GM18519 (cell line): ENCODE measurements around the gene TRIM42.

Experiments
- ATAC-seq: cut with Tn5 transposase; IDR thresholded peaks from one replicate; pipeline ENCODE4 v1.9.1; 2021; ENCODE audit warnings: mild to moderate bottlenecking, moderate library complexity; ENCODE audit not compliant: unreplicated experiment, low FRiP score

Gene TRIM42

DNA sequence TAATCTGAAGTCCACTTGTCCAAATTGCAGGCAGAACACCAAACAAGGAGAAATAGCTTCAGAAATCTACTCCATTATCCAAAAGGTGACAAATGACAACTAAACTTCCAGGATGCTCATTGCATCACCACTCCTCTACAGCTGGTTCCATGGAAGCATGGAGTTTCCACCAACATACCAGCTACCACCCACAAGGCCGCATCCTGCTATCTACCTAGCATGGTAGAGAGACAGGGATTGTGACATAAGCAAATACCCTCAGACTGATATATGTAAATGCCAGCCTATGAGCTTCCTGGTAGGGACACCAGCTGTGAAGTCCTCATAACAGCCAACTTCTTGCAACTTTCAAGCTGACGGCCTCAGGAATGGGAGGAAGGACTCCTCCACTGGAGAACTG, at the start of gene TRIM42:
Gene TRIM42, plus strand, starts transcription at position 301 of the 400 bp plus-strand sequence. CDS start 166 bp downstream, outside the sequence.
- ATAC-seq = no peak

DNA sequence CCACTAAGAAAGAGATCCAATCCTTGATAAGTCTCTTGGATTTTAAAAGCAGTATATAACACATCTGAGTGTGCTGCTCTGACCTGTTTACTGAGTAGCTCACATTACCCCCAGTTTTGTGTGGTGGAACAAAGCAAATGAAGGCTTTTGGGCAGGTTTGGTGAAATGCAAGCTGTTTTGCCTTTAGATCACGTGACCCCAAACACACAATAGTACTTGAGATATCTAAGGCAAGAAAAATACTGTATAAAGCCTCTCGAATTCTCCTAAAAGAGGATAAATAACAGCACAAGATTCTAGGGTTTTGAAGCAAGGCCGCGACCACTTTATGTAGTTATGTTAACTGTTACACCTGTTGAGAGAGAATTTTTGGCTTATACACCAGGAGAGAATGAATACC, 49.3 kb upstream of the TRIM42 start:
- no peak for ATAC-seq

DNA sequence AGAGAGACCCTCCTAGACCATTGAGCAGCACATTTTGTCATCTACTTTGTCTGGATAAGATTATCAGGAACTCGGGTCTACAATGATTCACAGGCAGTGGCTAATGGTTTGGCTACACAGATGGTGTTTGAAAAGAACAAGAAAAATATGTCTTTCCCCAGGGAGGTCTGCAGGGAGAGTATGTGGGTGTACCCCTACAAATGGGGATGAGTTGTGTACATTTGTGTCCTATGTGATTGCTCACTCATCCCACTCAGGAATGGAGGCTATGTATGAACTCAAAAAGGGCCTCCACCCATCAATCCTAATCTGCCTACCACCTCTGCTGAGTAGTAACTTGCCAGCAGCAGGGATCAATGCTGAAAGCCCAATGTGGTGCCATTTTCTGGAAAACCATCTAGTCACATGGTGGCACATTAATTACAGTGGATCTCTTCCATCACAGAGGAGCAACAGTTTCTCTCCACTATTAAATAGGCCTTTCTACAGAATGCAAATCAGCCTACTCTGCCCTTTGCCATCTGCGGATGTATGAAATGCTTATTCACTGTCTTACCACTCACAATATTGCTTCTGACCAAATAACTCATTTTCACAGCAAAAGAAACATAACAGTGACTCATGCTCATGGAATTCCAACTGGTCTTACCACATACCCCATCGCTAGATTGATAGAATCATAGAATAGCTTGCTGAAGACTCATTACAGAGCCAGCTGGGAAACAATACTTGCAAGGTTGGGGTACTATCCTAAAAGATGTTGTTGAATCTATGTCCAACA, 48.3 kb upstream of the TRIM42 start:
- ATAC-seq = no peak

DNA sequence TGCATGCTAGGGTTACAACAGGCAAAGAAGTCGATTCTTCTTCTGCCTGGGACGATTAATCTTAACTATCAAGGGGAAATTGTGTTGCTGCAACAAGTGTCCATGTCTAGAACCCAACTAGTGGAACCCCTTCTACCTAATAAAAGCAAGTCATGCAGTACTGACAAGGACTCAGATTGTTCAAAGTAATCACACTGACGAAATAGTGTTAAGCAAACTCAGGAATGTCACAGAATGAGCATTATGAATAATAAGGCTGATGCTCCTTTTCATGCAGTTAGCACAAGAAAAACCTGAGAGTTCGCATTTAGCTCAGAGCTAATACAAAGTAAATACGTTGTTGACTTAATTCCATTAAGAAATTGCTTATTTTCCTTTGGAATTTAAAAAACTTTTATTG, 47.5 kb upstream of the TRIM42 start:
- ATAC-seq = no peak

DNA sequence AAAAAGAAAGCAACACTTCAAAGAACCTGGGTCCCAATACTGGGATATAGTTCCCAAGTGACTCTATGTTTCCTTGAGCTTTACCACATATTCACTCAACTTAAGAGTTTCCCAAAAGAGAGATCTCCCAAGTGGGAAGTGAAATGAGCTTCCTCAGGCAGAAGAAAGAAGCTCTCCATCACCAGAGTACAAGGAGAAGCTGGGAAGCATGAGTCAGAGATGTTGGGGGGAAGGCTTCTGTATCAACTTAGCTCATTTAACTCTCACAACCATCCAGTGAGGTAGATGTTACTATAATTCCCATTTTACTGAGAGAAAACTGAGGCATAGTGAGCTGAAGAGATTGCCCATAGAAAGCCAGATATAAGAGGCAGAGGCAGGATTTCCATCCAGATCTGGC, 47.0 kb upstream of the TRIM42 start:
- ATAC-seq = no peak

DNA sequence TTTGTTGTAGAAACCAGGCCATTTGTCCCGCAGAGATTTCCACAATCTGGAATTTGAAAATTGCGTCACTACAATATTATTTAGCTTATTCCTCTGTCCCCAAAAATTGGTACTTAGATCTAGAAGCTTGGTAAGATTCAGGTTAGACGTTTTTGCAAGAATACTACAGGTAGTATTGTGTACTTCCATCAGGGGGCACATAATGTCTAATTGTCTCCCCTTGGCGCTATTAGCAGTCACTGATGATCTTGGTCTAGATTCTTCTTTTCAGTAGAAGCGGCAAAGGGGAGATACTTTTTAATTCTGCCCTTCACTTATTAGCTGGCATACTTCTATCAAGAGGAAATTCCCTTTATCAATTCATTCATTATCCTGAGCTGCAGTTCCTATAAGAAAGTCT, 42.6 kb upstream of the TRIM42 start:
- no peak for ATAC-seq

DNA sequence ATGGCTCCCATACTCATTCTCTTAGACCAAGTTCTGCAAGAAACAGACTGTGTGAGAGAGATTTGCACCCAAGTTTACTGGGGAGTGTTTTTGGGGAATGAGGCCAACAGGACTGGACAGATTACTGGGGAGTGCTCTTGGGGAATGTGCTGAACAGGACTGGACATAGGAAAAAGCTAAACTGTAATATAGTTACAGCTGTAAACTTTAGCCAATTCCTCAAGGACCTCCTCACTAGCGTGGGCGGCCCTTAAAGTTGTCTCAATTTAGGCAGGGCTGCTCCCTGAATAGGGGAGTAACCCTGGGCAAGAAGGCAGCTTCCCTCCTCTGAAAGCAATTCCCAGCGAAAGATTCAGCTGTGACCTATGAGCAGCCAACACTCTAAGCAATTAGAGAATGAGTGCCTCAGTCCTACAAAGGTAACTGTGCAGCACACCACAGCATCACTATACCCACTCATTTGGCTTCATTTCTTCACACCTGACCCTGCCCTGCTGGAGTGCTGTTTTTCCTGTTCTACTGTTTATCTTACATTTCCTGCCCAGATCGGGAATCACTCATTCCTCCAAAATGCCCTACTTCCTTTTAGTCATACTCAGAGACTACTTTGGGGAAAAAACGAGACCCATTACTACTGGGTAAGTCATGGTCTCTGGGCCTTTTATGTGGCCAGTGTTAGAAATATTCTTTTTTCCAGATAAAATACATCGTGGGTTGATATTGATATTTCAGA, 41.3 kb upstream of the TRIM42 start:
- no peak for ATAC-seq

DNA sequence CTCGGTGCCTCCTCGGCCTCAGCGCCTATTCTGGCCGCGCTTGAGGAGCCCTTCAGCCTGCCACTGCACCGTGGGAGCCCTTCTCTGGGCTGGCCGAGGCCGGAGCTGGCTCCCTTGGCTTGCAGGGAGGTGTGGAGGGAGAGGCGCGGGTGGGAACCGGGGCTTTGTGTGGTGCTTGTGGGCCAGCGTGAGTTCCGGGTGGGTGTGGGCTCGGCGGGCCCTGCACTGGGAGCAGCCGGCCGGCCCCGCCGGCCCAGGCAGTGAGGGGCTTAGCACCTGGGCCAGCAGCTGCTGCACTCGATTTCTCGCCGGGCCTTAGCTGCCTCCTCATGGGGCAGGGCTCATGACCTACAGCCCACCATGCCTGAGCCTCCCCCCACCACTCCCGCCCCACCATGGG, 26.6 kb upstream of the TRIM42 start:
- no peak for ATAC-seq

DNA sequence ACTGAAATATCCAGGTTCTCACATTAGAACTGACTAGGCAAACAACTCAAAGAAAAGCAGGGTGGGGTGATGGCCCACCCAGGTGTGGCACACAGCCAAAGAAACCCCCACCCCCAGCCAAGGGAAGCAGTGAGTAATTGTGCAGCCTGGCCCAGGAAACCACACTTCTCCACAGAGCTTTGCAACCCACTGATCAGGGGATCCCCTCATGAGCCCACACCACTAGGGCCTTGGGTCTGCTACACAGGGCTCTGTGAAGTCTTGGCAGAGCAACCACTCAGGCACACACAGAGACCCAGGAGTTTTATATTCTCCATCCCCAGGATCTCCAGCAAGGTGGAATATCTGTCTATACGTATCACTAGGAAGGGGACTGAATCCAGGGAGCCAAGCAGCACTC, 22.2 kb upstream of the TRIM42 start:
- ATAC-seq = no peak

DNA sequence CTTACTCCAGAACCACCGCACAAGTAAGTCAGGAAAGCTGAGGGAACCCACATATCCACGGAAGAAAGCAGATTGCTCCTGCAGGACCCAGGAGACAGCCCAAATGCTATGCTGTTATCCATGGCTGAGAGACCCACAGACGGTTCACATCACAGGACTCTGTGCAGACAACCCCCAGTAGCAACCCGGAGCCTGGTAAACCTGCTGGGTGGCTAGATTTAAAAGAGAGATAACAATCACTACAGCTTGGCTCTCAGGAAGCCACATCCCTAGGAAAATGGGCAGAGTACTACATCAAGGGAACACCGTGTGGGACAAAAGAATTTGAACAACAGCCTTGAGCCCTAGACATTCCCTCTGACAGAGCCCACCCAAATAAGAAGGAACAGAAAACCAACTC, 13.8 kb upstream of the TRIM42 start:
- no peak for ATAC-seq

DNA sequence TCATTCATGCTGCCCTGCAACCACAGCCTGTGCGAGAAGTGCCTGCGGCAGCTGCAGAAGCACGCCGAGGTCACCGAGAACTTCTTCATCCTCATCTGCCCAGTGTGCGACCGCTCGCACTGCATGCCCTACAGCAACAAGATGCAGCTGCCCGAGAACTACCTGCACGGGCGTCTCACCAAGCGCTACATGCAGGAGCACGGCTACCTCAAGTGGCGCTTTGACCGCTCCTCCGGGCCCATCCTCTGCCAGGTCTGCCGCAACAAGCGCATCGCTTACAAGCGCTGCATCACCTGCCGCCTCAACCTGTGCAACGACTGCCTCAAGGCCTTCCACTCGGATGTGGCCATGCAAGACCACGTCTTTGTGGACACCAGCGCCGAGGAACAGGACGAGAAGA, 4.7 kb downstream of the TRIM42 start:
- no peak for ATAC-seq

DNA sequence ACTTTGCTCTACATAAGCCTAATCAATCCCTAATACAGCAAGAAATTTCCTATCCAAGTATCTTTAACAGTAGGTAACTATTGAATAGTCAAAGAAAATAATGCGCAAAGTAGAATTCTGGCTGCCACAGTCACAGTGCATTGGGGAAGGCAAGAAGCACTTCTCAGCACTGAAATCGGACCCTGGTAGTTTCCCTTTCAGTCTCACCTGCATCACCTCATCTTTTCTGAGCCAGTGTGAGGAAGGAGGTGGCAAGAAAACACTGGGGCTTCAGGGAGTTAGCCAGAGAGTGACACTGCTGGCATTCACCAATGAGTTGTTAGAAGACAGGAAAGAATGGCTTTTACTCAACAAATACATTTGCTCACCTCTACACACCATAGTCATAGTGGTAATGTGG, 8.3 kb downstream of the TRIM42 start:
- ATAC-seq = no peak

DNA sequence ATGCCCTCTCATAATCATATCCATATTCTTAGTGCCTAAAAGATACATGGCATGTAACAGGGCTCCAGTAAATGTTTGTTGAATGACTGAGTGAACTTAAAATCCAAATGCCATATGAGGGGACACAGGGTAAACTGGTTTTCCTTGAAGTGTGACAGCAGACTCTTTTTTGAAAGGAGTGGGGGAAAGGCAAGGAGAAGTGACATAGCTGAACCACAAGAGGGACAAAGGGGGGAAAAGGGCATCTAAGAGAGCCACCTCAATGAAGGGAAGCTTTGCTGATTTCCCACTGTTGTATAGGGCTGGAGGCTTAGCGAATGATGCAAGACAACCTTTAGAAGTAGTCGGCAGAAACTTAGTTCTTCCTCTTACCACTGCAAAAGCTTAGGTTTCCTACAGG, 9.1 kb downstream of the TRIM42 start:
- ATAC-seq = no peak

DNA sequence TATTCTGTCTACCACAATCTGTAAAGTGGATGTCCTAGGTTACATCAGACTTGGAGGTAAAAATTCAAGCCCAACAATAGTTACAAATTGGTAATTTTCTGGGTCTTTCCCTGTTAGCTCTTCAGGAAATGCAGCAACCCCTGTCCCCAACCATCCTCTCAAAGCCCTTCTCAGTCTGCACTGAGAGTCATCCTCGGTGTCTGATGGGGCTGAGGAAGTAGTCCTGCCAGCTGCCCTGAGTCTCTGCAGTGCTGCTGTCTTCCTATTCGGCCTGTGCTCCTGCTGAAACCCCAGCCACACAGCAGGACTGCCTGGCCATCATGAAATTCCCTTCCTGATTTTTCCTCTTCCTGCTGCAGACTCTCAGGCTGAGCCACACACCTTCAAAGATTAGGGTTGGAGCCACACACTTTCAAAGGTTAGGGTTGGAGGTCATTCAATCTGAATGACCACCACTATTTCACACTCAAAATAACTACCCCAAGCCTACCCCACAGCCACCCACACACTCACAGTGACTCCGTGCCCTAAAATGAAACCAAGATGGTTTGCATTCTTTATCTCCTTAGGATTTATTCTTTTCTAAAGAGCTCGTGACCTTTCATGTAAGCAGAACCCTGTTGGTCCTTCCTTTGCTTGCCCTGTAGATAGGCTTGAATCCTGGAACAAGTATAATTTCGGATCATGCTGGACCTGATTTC, 17.6 kb downstream of the TRIM42 start:
- ATAC-seq = no peak

DNA sequence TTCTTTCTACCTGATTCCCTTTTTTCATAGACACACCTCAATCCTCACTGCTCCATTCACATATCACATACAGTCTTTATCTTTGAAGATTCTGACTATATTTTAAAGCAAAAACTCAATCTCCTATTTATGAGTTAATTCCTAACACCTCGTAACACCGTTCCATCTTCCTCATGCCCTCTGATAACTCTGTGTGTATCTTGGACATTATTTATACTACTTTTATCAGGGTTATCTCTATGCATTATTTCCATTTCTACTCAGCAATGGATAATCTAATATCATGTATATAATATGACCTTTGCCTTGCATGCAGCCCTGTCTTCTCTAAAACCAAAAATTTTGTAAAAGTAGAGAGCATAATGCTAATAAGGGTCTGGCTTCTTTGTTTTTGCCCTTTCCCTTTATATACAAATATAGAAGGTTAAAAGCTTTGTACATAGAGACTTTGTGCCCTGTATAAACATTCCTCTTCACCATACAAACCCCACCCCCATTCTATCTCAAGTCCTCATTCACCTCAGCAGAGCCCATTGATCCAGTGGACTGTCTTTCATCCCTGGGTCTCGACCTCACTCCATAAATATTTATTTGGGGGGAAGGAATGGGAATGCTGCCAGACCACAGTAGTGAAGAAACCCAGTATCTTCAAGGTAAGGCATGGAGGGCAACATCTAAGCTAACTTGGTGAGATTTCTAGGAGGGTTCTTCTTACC, 21.8 kb downstream of the TRIM42 start:
- ATAC-seq = no peak

DNA sequence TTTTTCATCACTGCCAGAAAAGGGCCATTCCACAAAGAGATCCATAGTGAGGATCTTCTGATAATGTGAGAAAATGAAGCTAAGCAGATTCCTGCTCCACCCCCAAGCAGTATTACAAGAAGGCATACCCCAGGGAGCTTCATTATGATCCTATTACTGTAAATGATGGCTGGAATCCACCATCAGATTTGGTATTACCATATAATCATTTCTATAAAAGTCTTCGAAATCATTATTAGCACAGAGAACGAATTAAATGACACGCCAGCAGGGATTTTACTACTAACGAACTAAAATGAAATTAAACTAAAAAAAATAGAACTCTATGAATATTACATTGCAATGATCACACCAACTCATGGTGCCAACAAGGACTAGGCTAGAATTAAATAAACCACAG, 24.4 kb downstream of the TRIM42 start:
- ATAC-seq = no peak

DNA sequence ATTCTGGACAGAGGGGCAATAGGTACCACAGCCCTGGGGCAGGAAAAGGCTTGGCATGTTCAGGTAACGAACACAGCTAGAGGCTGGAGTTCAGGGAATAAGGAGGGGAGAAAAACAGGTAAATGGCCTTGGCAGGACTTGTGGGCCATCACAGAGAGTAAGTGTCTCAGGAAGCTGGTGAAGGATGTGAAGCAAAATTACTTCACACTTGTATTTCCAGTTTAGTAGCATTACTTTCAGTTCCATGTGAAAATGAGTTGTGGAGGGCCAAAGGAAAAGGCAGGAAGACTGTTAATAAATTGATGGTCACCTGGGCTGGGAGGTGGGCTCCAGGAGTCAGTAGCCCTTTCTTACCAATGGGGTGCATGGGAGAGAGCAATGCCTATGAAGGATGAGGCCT, 25.6 kb downstream of the TRIM42 start:
- ATAC-seq = no peak

DNA sequence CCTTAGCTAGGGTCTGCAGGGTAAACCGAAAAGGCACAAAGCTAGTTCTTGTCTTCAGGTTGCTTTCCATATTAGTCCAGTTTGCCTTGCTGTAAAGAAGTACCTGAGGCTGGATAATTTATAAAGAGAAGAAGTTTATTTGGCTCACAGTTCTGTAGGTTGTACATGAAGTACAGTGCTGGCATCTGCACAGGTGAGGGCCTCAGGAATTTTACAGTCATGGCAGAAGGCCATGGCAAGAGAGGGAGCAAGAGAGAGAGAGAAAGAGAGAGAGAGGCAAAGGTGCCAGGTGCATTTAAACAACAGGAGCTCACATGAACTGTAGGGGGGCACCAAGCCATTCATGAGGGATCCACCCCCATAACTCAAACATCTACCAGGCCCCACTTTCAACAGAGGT, 26.9 kb downstream of the TRIM42 start:
- no peak for ATAC-seq

DNA sequence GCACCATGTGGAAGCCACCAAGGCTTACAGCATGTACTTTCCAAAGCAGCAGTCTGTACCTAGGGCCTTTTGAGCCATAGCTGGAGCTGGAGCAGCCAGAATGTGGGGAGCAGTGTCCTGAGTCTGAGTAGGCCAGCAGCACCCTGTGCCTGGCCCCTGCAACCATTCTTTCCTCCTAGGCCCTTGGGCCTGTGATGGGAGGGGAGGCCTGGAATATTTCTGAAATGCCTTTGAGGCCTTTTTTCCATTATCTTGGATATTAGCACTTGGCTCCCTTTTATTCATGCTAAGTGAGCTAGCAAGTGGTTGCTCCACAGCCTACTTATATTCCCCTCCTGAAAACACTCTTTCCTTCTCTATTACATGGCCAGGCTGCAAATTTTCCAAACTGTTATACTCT, 28.1 kb downstream of the TRIM42 start:
- ATAC-seq = no peak

DNA sequence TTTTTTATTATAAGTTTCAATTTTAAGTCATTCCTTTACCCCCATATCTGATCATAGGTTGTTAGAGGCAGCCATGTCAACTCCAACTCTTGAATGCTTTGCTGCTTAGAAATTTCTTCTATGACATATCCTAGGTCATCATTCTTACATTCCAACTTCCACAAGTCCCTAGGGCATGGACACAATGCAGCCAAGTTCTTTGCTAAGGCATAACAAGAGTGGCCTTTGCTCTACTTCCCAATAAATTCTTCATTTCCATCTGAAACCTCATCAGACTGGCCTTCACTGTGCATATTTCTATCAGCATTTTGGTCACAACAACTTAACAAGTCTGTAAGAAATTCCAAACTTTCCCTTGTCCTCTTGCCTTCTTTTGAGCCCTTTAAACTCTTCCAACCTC, 28.5 kb downstream of the TRIM42 start:
- no peak for ATAC-seq

DNA sequence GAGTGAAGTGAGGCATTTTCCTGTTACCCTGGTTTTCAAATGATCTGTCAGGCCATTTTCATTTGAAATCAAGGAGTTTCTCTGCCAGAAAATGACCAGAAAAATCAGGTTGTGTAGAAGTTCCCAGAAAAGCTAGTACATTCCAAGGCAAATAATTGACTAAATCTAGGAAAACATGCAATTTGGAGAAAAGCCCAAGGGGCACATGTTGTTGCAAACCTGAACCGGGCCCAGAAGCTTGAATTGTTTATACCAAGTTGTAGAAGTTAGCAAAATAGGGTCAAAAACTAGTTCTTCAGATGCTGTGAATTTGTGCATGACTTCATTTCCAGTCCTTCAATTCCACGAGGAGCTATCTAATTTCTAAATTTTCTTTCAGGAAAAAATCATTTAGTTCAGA, 31.0 kb downstream of the TRIM42 start:
- ATAC-seq = no peak
